ENCODE data around the gene STXBP5.

The STXBP5 gene

DNA sequence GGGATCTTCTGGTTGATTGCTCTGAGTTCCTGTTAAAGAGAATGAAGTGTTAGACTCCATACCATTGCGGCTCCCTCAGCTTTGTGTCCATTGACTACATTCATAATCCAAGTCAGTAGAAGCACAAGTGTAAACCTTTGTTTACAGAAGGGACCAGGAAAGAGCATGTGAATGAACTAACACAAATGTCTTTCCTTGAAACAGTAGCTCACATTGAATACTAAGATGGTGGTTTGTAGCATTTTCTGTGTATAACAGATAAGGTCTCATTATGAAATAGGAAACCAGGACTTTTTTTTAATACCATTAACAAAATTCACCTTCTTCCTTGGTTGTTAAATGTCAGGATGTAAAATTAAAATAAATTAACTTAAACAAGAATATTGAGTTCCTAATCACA lies 8.4 kb downstream of the STXBP5 start:
- Histone ChIP-seq H3K27me3 (ENCODE audit: insufficient read depth, insufficient read length) (no peaks in the 10 kb centered on the region), H3K9ac (ENCODE audit: insufficient read length, low read depth) (no peak overlapping the region), H3K9me3 (ENCODE audit: insufficient read depth, low read length) (no peaks in the 10 kb centered on the region), H3K4me3 (ENCODE audit: insufficient read length, low read depth) (no peak overlapping the region), H3K36me3 (ENCODE audit: insufficient read depth, insufficient read length, low read length) (no peaks in the 10 kb centered on the region), H3K4me1 (ENCODE audit: insufficient read depth, insufficient read length) (no peaks in the 10 kb centered on the region)
- no peak for DNase-seq (ENCODE audit: low read depth, low spot score)
- no peak for TF ChIP-seq ZNF274 (IDR thresholded peaks at IDR 0.05; ENCODE audit: low read depth, low read length)

DNA sequence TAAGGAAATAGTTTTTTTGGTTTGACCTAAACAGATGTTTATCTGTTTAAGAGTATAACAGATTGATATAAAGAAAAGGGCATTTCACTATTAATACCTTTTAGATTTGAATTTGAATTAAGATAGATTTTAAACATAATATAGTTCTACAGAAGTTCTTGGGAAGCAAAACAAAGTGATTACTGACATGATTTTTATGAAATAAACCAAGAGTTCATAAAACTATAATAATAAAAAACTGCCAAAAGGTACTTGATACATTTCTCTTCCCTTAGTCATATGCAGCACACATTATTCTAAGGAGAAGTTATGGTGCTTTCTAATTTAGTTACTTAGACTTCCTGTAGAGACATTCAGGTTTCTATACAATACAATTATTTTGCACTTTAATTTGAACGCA lies 9.6 kb downstream of the STXBP5 start:
- no peak for TF ChIP-seq SUZ12 (IDR thresholded peaks at IDR 0.05; ENCODE audit: extremely low read depth, insufficient read depth, insufficient read length)
- no peak for TF ChIP-seq YY1 (IDR thresholded peaks at IDR 0.05; ENCODE audit: insufficient read depth, insufficient read length)
- TF ChIP-seq ZNF274 (IDR thresholded peaks at IDR 0.05; ENCODE audit: low read depth, low read length), result no peak
- Histone ChIP-seq H3K36me3 (ENCODE audit: insufficient read depth, insufficient read length, low read length) (no peaks in the 10 kb centered on the region), H3K27me3 (ENCODE audit: insufficient read depth, insufficient read length) (no peaks in the 10 kb centered on the region), H3K4me3 (ENCODE audit: insufficient read length, low read depth) (no peak overlapping the region), H3K9ac (ENCODE audit: insufficient read length, low read depth) (no peak overlapping the region), H3K9me3 (ENCODE audit: insufficient read depth, low read length) (no peaks in the 10 kb centered on the region), H3K4me1 (ENCODE audit: insufficient read depth, insufficient read length) (no peaks in the 10 kb centered on the region)
- no peak for DNase-seq (ENCODE audit: low read depth, low spot score)

DNA sequence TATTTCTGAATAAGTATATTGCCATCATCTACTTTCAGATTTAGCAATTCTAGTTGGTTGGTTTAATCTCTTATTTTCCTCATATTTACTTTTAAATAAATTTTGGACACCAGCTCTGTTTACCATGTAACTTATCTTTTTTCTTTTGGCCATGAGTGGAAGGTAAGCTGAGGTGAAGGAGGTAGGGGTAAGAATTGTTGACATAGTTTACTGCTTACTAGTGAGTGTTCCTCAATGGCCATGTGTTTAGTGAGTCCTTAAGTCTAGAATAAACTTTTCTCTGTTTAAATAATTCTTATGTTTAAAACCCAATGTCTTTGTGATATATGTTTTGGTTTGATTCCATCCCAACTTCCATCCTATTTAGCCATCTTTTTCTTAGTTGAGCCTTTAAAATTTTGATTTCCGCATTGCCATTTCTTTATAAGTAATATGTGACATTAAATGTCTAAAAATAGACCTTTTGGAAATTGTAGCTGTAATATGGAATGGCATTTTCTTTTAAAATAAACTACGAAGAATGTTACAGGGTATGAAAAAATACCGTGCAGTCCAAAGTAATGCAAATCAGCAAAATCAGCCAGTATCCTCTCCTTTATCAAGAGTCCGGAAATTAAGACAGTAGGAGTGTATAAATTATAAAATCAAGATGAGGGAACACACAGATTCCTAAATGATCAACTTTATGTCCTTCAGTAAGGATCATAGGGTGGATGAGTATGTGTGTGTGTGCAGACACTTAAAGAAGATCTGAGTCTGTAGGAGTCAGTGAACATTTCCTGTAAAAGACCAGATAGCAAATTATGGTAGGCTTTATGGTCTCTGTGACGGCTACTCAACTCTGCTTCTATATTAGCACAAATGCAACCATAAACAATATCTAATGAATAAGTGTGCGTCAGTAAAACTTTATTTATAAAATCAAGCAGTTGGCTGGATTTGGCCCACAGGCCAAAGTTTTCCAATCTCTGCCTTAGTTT lies 10.3 kb downstream of the STXBP5 start:
- H3K27me3 ChIP-seq (ENCODE audit: insufficient read depth, insufficient read length), result no peaks in the 10 kb centered on the region
- no peak overlapping the region for H3K9ac ChIP-seq (ENCODE audit: insufficient read length, low read depth)
- H3K4me3 ChIP-seq (ENCODE audit: insufficient read length, low read depth), result no peak overlapping the region
- H3K9me3 ChIP-seq (ENCODE audit: insufficient read depth, low read length), result no peaks in the 10 kb centered on the region
- TF ChIP-seq SUZ12 (IDR thresholded peaks at IDR 0.05; ENCODE audit: extremely low read depth, insufficient read depth, insufficient read length), result no peak
- no peak for TF ChIP-seq ZNF274 (IDR thresholded peaks at IDR 0.05; ENCODE audit: low read depth, low read length)
- no peak for TF ChIP-seq YY1 (IDR thresholded peaks at IDR 0.05; ENCODE audit: insufficient read depth, insufficient read length)
- no peaks in the 10 kb centered on the region for H3K4me1 ChIP-seq (ENCODE audit: insufficient read depth, insufficient read length)
- H3K36me3 ChIP-seq (ENCODE audit: insufficient read depth, insufficient read length, low read length), result no peaks in the 10 kb centered on the region
- no peak for DNase-seq (ENCODE audit: low read depth, low spot score)

GRCh38 chr6:147216915-147217314 lies 12.7 kb downstream of the STXBP5 start:
- DNase-seq (ENCODE audit: low read depth, low spot score), result no peak
- Histone ChIP-seq H3K4me1 (ENCODE audit: insufficient read depth, insufficient read length) (no peaks in the 10 kb centered on the region), H3K9ac (ENCODE audit: insufficient read length, low read depth) (no peak overlapping the region), H3K9me3 (ENCODE audit: insufficient read depth, low read length) (no peaks in the 10 kb centered on the region), H3K4me3 (ENCODE audit: insufficient read length, low read depth) (no peak overlapping the region), H3K36me3 (ENCODE audit: insufficient read depth, insufficient read length, low read length) (no peaks in the 10 kb centered on the region), H3K27me3 (ENCODE audit: insufficient read depth, insufficient read length) (no peaks in the 10 kb centered on the region)
- TF ChIP-seq YY1 (IDR thresholded peaks at IDR 0.05; ENCODE audit: insufficient read depth, insufficient read length), result no peak
- TF ChIP-seq SUZ12 (IDR thresholded peaks at IDR 0.05; ENCODE audit: extremely low read depth, insufficient read depth, insufficient read length), result no peak

- DNase-seq (ENCODE audit: low read depth, low spot score), result no peak
- no peaks in the 10 kb centered on the region for H3K9me3 ChIP-seq (ENCODE audit: insufficient read depth, low read length)
- H3K9ac ChIP-seq (ENCODE audit: insufficient read length, low read depth), result no peak overlapping the region
- H3K36me3 ChIP-seq (ENCODE audit: insufficient read depth, insufficient read length, low read length), result no peaks in the 10 kb centered on the region
- no peak overlapping the region for H3K4me3 ChIP-seq (ENCODE audit: insufficient read length, low read depth)
- H3K27me3 ChIP-seq (ENCODE audit: insufficient read depth, insufficient read length), result no peaks in the 10 kb centered on the region
- TF ChIP-seq ZNF274 (IDR thresholded peaks at IDR 0.05; ENCODE audit: low read depth, low read length) (no peak), SUZ12 (IDR thresholded peaks at IDR 0.05; ENCODE audit: extremely low read depth, insufficient read depth, insufficient read length) (no peak), YY1 (IDR thresholded peaks at IDR 0.05; ENCODE audit: insufficient read depth, insufficient read length) (no peak)
- no peaks in the 10 kb centered on the region for H3K4me1 ChIP-seq (ENCODE audit: insufficient read depth, insufficient read length)
Measured at GRCh38 chr6:147217840-147218404, 13.7 kb downstream of the STXBP5 start.

- no peak overlapping the region for H3K4me3 ChIP-seq (ENCODE audit: insufficient read length, low read depth)
- H3K27me3 ChIP-seq (ENCODE audit: insufficient read depth, insufficient read length), result no peaks in the 10 kb centered on the region
- no peaks in the 10 kb centered on the region for H3K4me1 ChIP-seq (ENCODE audit: insufficient read depth, insufficient read length)
- no peak for DNase-seq (ENCODE audit: low read depth, low spot score)
- no peaks in the 10 kb centered on the region for H3K9me3 ChIP-seq (ENCODE audit: insufficient read depth, low read length)
- TF ChIP-seq SUZ12 (IDR thresholded peaks at IDR 0.05; ENCODE audit: extremely low read depth, insufficient read depth, insufficient read length), result no peak
- no peak for TF ChIP-seq ZNF274 (IDR thresholded peaks at IDR 0.05; ENCODE audit: low read depth, low read length)
- TF ChIP-seq YY1 (IDR thresholded peaks at IDR 0.05; ENCODE audit: insufficient read depth, insufficient read length), result no peak
- H3K36me3 ChIP-seq (ENCODE audit: insufficient read depth, insufficient read length, low read length), result no peaks in the 10 kb centered on the region
- no peak overlapping the region for H3K9ac ChIP-seq (ENCODE audit: insufficient read length, low read depth)
Measured at GRCh38 chr6:147218797-147219196, 14.6 kb downstream of the STXBP5 start.

- Histone ChIP-seq H3K9me3 (ENCODE audit: insufficient read depth, low read length) (no peaks in the 10 kb centered on the region), H3K36me3 (ENCODE audit: insufficient read depth, insufficient read length, low read length) (no peaks in the 10 kb centered on the region), H3K4me1 (ENCODE audit: insufficient read depth, insufficient read length) (no peaks in the 10 kb centered on the region), H3K27me3 (ENCODE audit: insufficient read depth, insufficient read length) (no peaks in the 10 kb centered on the region), H3K4me3 (ENCODE audit: insufficient read length, low read depth) (no peak overlapping the region), H3K9ac (ENCODE audit: insufficient read length, low read depth) (no peak overlapping the region)
- no peak for TF ChIP-seq ZNF274 (IDR thresholded peaks at IDR 0.05; ENCODE audit: low read depth, low read length)
- no peak for TF ChIP-seq YY1 (IDR thresholded peaks at IDR 0.05; ENCODE audit: insufficient read depth, insufficient read length)
- TF ChIP-seq SUZ12 (IDR thresholded peaks at IDR 0.05; ENCODE audit: extremely low read depth, insufficient read depth, insufficient read length), result no peak
- DNase-seq (ENCODE audit: low read depth, low spot score), result no peak
Measured at GRCh38 chr6:147219463-147219862, 15.2 kb downstream of the STXBP5 start.
